Ovary (tissue), 9 donors: Measurements from ENCODE around the gene SYT11. TPM values are rescaled to one million over a fixed set of nuclear protein-coding genes. Genes with fewer than 3 reads are reported as not detected.

ENCODE experiments used
- DNase-seq, 5 donors: peaks; one replicate each; pipeline ENCODE4 v3.0.0-alpha.2; 2019 to 2020
- H3K27ac ChIP-seq, 2 donors: fragments of 200-600 bp; one replicate each; pipeline versions ENCODE4 v1.5.1 to v1.8.0; 2019 to 2022
- H3K27me3 ChIP-seq: fragments of 200-600 bp; one replicate; pipeline ENCODE4 v1.8.0; 2022
- H3K36me3 ChIP-seq: fragments of 200-600 bp; sonication (generic); one replicate; pipeline ENCODE4 v1.5.1; 2019
- H3K4me1 ChIP-seq: one replicate; pipeline ENCODE4 v1.8.1; 2013; ENCODE audit warnings: mild to moderate bottlenecking, moderate library complexity; ENCODE audit not compliant: insufficient read depth
- H3K4me3 ChIP-seq: fragments of 200-600 bp; sonication (generic); one replicate; pipeline ENCODE4 v1.5.1; 2017
- H3K9me3 ChIP-seq, 2 donors: fragments of 200-600 bp in 1 of 2; sonication (generic) in 1 of 2; one replicate each; pipeline versions ENCODE4 v1.5.1 to v1.8.1; 2013 to 2019; ENCODE audit warnings: mild to moderate bottlenecking in 1 of 2, moderate library complexity in 1 of 2
- CTCF ChIP-seq, 3 donors: fragments of 450-650 bp in 2 of 3; fragments of 200-600 bp in 1 of 3; IDR thresholded peaks; one replicate each; pipeline versions ENCODE4 v1.5.1 to v1.8.0; 2016 to 2022; ENCODE audit warnings: antibody characterized with exemption in 3 of 3, mild to moderate bottlenecking in 1 of 3
- EP300 ChIP-seq: sonication (generic); formaldehyde crosslinking; IDR thresholded peaks from one replicate; pipeline ENCODE4 v1.6.1; 2017; ENCODE audit warnings: antibody characterized with exemption
- POLR2A ChIP-seq: fragments of 450-650 bp; IDR thresholded peaks from one replicate; pipeline ENCODE4 v1.6.1; 2017; ENCODE audit warnings: antibody characterized with exemption, mild to moderate bottlenecking, moderate library complexity
- WGBS, 3 donors: extraction: QIAGEN DNeasy Blood & Tissue Kit in 1 of 3; methylation state at CpG; one replicate each; pipeline versions ENCODE4 v1.1.5 to v1.1.7; 2013 to 2017; 5-methylcytosine and 5-hydroxymethylcytosine counted together
- intact Hi-C, 4 donors: fragments of 100-400 bp; cut with DNase I; formaldehyde crosslinking; loops; one replicate each; pipeline versions ENCODE4 v1.11.0 to v1.15.1; 2022 to 2023
- polyA plus RNA-seq, 2 donors: library from polyadenylated mRNA; stranded (reverse); fragments of 200-250 nt in 1 of 2; fragments of 350-450 nt in 1 of 2; fragmentation: Illumina TruSeq in 1 of 2; extraction: RNeasy Lipid Tissue Mini Kit (QIAGEN cat#74804) in 1 of 2; gene quantifications; one replicate each; pipeline ENCODE4 v1.2.3, GENCODE V29; 2013 to 2014
- total RNA-seq, 7 donors: library from RNA; depleted of rRNA in 2 of 7; stranded (reverse); fragments of >200 nt in 2 of 7; fragmentation: NEBNext Ultra II Directional in 3 of 7; extraction: Animal tissue kit (Norgen Biotek cat#: 25700) in 3 of 7; gene quantifications; one replicate each; pipeline versions ENCODE4 v1.1.0 to v1.2.4, GENCODE V29; 2016 to 2023
- donor health status: DM: no; HTN: no; CAD: no; lungs with moderate emphysema.
- donor health status: DM: no; HTN: no; CAD: no.
- donor health status: Bipolar disorder and iron deficiency.
- donor health status: DM: yes; HTN: yes; CAD: no.
- donor health status: DM: no; HTN: no; CAD: no.
- donor health status: DM: yes; HTN: yes; CAD: no.

The SYT11 gene
- total and polyA plus RNA-seq, 9 donors: 10.1 to 48.9 (median 19.7) TPM

- Histone ChIP-seq H3K9me3 (no peaks in the 10 kb centered on the region), H3K36me3 (no peaks in the 10 kb centered on the region), H3K4me1 (peaks cover 6% of the 10 kb centered on the region), H3K27ac (peak overlapping the region in 1 of 2 donors; percentile 15), H3K4me3 (no peak overlapping the region), H3K27me3 (no peaks in the 10 kb centered on the region)
- 15 to 26% (median 18%) methylated on average over 9 of the region's 9 CpGs for whole genome bisulfite sequencing, 3 donors
- TF ChIP-seq POLR2A (no peak), CTCF (IDR thresholded peaks at IDR 0.05) (no peak), EP300 (no peak)
- intact Hi-C loops: no loop called here
- peak in 2 of 5 donors; percentile 31 to 53 for DNase-seq
Measured at GRCh38 chr1:155884031-155884960, 24.9 kb downstream of the SYT11 start.

GRCh38 chr1:155884982-155885381 lies 25.6 kb downstream of the SYT11 start:
- Histone ChIP-seq H3K9me3 (no peaks in the 10 kb centered on the region), H3K27ac (no peak overlapping the region), H3K4me1 (peaks cover 6% of the 10 kb centered on the region), H3K4me3 (no peak overlapping the region), H3K36me3 (no peaks in the 10 kb centered on the region), H3K27me3 (no peaks in the 10 kb centered on the region)
- intact Hi-C loops: no loop called here
- TF ChIP-seq EP300: no peak
- TF ChIP-seq POLR2A: no peak
- no peak for TF ChIP-seq CTCF (IDR thresholded peaks at IDR 0.05)
- no peak for DNase-seq

- no peak overlapping the region for H3K4me3 ChIP-seq
- no peaks in the 10 kb centered on the region for H3K9me3 ChIP-seq
- no peak overlapping the region for H3K27ac ChIP-seq
- H3K27me3 ChIP-seq: no peaks in the 10 kb centered on the region
- no peaks in the 10 kb centered on the region for H3K36me3 ChIP-seq
- peaks cover 6% of the 10 kb centered on the region for H3K4me1 ChIP-seq
- 93 to 98% (median 96%) methylated on average over 5 of the region's 5 CpGs for WGBS, 3 donors
- no peak for TF ChIP-seq CTCF (IDR thresholded peaks at IDR 0.05)
- no peak for TF ChIP-seq POLR2A
- TF ChIP-seq EP300: no peak
- no peak for DNase-seq
- intact Hi-C loops: no loop called here
Measured at GRCh38 chr1:155888481-155888880, 29.1 kb downstream of the SYT11 start.

- Histone ChIP-seq H3K27me3 (no peaks in the 10 kb centered on the region), H3K36me3 (no peaks in the 10 kb centered on the region), H3K9me3 (no peaks in the 10 kb centered on the region), H3K4me1 (peaks cover 2% of the 10 kb centered on the region), H3K27ac (no peak overlapping the region), H3K4me3 (no peak overlapping the region)
- intact Hi-C loops: no loop called here
- DNase-seq: no peak
- TF ChIP-seq EP300: no peak
- no peak for TF ChIP-seq CTCF (IDR thresholded peaks at IDR 0.05)
- no peak for TF ChIP-seq POLR2A
- 48 to 60% (median 55%) methylated on average over 2 of the region's 2 CpGs for WGBS, 3 donors
Measured at GRCh38 chr1:155889566-155889965, 30.2 kb downstream of the SYT11 start.
